Bronchial epithelial cell (primary cell): ENCODE measurements around the gene ALPL. TPM values are rescaled to one million over a fixed set of nuclear protein-coding genes. Genes with fewer than 3 reads are reported as not detected.

Experiments used
- DNase-seq: peaks from one replicate; pipeline ENCODE4 v3.0.0-alpha.2; 2010; ENCODE audit warnings: low read depth
- FAIRE-seq: peaks from 2 replicates; lab custom pipeline; 2011; peaks lifted over from hg19 to GRCh38; lab: Jason Lieb, UNC
- H3K27me3 ChIP-seq: 2 replicates; pipeline ENCODE4 v1.5.1; 2011; ENCODE audit warnings: low read length; ENCODE audit not compliant: control insufficient read depth, insufficient read depth
- H3K36me3 ChIP-seq: 2 replicates; pipeline ENCODE4 v1.5.1; 2011; ENCODE audit warnings: low read length; ENCODE audit not compliant: control insufficient read depth, insufficient read depth
- H3K4me3 ChIP-seq: 2 replicates; pipeline ENCODE4 v1.5.1; 2011; ENCODE audit warnings: mild to moderate bottlenecking, low read depth, low read length, control low read depth
- total RNA-seq: library from RNA; depleted of rRNA; stranded (reverse); fragments of >200 nt; gene quantifications from 2 replicates; pipeline ENCODE4 v1.2.1, GENCODE V29; 2014
- TF ChIP-seq, protein P1 (sequence below): IDR thresholded peaks from 2 replicates; pipeline ENCODE4 v1.5.1; 2011; ENCODE audit warnings: mild to moderate bottlenecking, moderate library complexity, low read length, control low read depth, inconsistent platforms; ENCODE audit not compliant: insufficient read depth, severe bottlenecking

The ALPL gene
- total RNA-seq, 1 donor from 2014 or later: not detected

DNA sequence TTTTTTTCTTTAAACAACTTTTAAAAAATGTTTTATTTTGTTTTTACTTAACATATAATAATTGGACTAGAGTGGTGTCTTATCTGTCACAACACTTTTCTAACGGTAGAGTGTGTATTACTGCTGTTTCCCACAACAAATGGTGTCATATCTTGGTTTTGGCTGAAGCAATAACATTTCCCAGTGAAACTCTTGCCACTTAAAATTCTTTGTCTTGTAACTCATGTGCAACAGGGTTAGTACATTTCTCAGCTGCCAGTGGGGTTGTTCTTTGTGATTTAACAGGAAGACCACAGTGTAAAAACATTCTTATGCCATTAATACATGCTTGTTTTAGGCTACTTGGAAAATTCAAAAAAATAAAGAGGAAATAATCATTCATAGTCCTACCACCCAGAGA lies 43.5 kb downstream of the ALPL start:
- TF ChIP-seq, protein P1, sequence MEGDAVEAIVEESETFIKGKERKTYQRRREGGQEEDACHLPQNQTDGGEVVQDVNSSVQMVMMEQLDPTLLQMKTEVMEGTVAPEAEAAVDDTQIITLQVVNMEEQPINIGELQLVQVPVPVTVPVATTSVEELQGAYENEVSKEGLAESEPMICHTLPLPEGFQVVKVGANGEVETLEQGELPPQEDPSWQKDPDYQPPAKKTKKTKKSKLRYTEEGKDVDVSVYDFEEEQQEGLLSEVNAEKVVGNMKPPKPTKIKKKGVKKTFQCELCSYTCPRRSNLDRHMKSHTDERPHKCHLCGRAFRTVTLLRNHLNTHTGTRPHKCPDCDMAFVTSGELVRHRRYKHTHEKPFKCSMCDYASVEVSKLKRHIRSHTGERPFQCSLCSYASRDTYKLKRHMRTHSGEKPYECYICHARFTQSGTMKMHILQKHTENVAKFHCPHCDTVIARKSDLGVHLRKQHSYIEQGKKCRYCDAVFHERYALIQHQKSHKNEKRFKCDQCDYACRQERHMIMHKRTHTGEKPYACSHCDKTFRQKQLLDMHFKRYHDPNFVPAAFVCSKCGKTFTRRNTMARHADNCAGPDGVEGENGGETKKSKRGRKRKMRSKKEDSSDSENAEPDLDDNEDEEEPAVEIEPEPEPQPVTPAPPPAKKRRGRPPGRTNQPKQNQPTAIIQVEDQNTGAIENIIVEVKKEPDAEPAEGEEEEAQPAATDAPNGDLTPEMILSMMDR: no peak
- DNase-seq: peak; percentile 8
- H3K36me3 ChIP-seq: no peaks in the 10 kb centered on the region
- H3K4me3 ChIP-seq: no peak overlapping the region
- H3K27me3 ChIP-seq: peaks cover 4% of the 10 kb centered on the region
- FAIRE-seq: no peak

DNA sequence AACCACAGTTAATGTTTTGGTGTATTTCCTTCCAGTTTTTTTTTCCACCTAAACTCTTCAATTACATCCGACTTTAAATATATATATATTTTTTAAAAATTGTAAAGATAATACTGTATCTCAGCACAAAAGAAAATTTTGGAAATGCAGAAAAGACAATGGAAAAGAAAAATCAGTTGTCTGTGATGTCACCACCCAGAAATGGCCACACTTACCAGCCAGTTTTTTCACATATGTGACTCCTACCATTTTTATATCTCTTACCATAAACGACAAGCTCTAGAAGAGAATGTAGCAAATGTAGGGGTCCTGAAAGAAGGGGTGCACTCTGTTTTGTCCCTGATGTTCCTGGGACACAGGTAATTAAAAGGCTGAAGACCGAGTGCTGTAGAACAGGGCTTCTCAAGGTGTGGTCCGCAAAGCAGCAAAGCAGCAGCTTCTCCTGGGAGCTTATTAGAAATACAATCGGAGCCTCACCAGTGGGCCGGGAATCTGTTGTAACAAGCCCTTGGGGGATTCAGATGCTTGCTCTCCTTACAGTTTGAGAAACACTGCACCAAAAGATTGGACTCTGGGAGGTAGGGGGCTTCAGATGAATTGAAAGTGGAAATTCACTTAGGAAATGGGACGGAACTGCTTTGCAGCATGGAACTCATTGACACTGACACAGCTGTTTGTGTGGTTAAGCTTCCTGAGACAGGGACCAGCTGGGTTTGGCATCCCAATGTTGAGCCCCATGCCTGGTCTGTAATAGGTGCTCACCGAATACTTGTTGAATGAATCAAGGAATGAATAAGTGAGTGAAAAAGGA lies 44.1 kb downstream of the ALPL start:
- TF ChIP-seq, protein P1: no peak
- no peak for DNase-seq
- H3K27me3 ChIP-seq: peaks cover 2% of the 10 kb centered on the region
- H3K36me3 ChIP-seq: no peaks in the 10 kb centered on the region
- H3K4me3 ChIP-seq: no peak overlapping the region
- FAIRE-seq: peak; percentile 55

DNA sequence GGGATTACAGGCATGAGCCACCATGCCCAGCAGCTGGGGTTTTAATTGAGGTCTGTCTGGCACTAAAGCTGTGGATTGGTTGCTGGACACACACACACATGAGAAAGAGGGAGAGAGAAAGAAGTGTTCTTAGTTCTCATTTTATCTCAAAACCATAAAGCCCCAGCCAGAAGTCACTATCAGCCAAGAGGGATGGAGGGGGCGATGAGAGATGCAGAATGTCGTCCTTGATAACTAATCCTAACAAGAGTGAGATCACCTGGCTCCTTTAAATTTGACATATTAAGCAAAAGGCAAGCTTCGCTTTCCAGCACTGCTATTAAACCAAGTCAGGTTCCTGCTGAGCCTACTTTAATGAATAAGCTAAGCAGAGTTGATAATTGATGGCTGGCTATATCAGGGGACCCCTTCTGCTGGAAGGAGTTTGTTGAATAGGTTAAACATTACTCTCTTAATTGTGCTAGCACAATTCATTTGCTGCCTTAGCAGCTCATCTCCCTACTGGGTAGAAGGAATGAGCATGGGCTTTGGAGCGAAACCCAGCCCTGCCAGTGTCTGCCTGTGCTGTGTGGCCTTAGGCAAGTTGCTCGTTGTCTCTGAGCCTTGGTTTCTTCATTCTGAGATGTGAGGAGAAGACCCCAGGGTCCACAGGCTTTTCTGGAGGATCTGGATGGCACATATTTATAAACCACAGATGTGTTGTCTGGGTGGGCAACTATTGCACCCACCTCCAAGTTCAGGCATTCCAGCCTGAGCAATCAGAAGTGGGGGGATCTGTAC lies 50.8 kb downstream of the ALPL start:
- DNase-seq (no peak), FAIRE-seq (peak; percentile 13)
- Histone ChIP-seq H3K36me3 (no peaks in the 10 kb centered on the region), H3K27me3 (no peaks in the 10 kb centered on the region), H3K4me3 (no peak overlapping the region)
- TF ChIP-seq, protein P1: no peak

DNA sequence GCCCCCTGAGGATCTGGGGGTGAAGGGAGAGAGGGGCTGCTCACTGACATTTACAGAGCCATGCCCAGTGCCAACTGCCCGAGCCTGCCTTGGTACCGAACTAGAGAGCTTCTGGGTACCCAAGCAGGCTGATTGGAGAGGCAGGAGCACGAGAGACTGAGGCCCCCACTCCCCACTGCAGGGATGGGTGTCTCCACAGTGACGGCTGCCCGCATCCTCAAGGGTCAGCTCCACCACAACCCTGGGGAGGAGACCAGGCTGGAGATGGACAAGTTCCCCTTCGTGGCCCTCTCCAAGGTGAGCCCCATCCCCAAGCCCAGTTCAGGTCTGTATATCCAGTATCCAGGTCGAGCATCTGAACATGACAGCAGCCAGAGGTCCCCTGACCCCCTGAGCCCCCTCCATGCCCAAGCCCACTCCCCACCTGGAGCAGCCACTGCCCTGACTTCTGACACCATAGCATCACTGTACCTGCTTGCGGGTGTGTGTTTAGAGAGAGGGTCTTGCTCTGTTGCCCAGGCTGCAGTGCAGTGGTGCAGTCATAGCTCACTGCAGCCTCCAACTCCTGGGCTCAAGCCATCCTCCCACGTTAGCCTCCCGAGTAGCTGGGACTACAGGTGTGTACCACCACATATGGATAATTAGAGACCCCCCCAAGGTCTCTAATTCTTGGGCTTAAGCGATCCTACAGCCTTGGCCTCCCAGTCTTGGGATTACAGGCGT lies 51.9 kb downstream of the ALPL start:
- Histone ChIP-seq H3K27me3 (no peaks in the 10 kb centered on the region), H3K36me3 (no peaks in the 10 kb centered on the region), H3K4me3 (no peak overlapping the region)
- DNase-seq (no peak), FAIRE-seq (no peak)
- TF ChIP-seq, protein P1: no peak

DNA sequence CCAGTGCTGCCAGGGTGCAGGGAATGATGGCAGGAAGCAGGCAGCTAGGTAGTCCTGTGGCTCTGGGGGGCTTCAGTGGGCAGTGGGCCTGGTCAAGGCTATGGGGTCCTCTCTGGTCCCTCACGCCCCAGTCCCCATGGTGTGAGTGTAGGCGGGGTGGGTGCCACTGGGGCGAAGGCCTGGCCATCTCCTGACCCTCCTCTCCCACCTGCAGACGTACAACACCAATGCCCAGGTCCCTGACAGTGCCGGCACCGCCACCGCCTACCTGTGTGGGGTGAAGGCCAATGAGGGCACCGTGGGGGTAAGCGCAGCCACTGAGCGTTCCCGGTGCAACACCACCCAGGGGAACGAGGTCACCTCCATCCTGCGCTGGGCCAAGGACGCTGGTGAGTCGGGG lies 53.7 kb downstream of the ALPL start:
- H3K27me3 ChIP-seq: no peaks in the 10 kb centered on the region
- TF ChIP-seq, protein P1: no peak
- DNase-seq: no peak
- no peaks in the 10 kb centered on the region for H3K36me3 ChIP-seq
- FAIRE-seq: no peak
- H3K4me3 ChIP-seq: no peak overlapping the region
